Measurements from ENCODE around the gene SRGAP1. TPM values are rescaled to one million over a fixed set of nuclear protein-coding genes. Genes with fewer than 3 reads are reported as not detected.
"Not testable (repeated sequence)": the region's sequence is repeated elsewhere in the genome, so short reads cannot be mapped to it uniquely, and the experiment has no call there.

The SRGAP1 gene
- total RNA-seq, 1 experiment from 2014 or later, result 0.97 TPM

GRCh38 chr12:64137117-64137516, 292.6 kb downstream of the SRGAP1 start:
- no peak for DNase-seq
- H3K27me3 ChIP-seq (ENCODE audit: control insufficient read depth, insufficient read depth, low read length), result no peaks in the 10 kb centered on the region
- H3K36me3 ChIP-seq (replicated peaks; ENCODE audit: control insufficient read depth, insufficient read depth, low read length), result no peaks in the 10 kb centered on the region; the same call in 1 of the 2 replicates
- H3K4me3 ChIP-seq (ENCODE audit: insufficient read depth, low read depth, low read length), result no peak overlapping the region

DNA sequence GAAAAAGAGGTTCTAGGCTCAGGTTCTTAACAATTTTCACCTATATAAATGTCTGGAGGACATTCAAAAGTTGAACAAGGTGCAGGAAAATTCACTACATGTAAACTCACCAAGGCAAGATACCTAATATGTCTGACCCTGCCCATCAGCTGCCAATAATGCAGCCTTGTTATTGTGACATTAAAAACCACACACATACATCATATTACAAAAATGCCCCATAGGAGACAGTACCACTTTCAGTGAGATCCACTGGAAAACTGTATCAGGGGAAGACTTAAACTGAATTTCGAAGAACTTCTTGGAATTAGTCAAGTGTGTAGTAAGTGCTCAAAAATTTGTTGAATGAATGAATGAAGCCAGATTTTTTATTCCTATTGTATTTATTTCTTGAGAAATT, 294.5 kb downstream of the SRGAP1 start:
- Histone ChIP-seq H3K27me3 (ENCODE audit: control insufficient read depth, insufficient read depth, low read length) (no peaks in the 10 kb centered on the region), H3K36me3 (replicated peaks; ENCODE audit: control insufficient read depth, insufficient read depth, low read length) (peaks cover 3% of the 10 kb centered on the region), H3K4me3 (ENCODE audit: insufficient read depth, low read depth, low read length) (no peak overlapping the region)
- no peak for DNase-seq

DNA sequence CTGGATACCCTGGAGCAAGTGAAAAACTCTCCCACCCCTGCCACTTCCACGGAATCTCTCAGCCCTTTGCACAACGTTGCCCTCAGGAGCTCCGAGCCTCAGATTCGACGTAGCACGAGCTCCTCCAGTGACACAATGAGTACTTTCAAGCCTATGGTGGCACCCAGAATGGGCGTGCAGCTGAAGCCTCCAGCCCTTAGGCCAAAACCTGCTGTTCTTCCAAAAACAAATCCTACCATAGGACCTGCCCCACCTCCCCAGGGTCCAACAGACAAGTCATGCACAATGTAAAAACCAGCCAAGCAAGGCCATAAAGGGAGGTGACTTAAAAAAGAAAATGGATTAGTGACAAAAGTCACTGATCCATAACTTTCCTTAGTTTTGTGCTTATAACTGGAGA, 297.9 kb downstream of the SRGAP1 start:
- H3K36me3 ChIP-seq (replicated peaks; ENCODE audit: control insufficient read depth, insufficient read depth, low read length), result peaks cover 3% of the 10 kb centered on the region; the same call in 1 of the 2 replicates
- H3K4me3 ChIP-seq (ENCODE audit: insufficient read depth, low read depth, low read length), result no peak overlapping the region
- no peak for DNase-seq
- H3K27me3 ChIP-seq (ENCODE audit: control insufficient read depth, insufficient read depth, low read length), result no peaks in the 10 kb centered on the region

- Histone ChIP-seq H3K4me3 (ENCODE audit: insufficient read depth, low read depth, low read length) (no peak overlapping the region), H3K27me3 (ENCODE audit: control insufficient read depth, insufficient read depth, low read length) (no peaks in the 10 kb centered on the region), H3K36me3 (replicated peaks; ENCODE audit: control insufficient read depth, insufficient read depth, low read length) (peaks cover 3% of the 10 kb centered on the region; the same call in 1 of the 2 replicates)
- no peak for DNase-seq
Observed at GRCh38 chr12:64142784-64143183, 298.3 kb downstream of the SRGAP1 start.

GRCh38 chr12:64145226-64145625, 300.7 kb downstream of the SRGAP1 start:
- peaks cover 3% of the 10 kb centered on the region; the same call in 1 of the 2 replicates for H3K36me3 ChIP-seq (replicated peaks; ENCODE audit: control insufficient read depth, insufficient read depth, low read length)
- DNase-seq, result peak; percentile 12
- H3K4me3 ChIP-seq (ENCODE audit: insufficient read depth, low read depth, low read length), result no peak overlapping the region
- no peaks in the 10 kb centered on the region for H3K27me3 ChIP-seq (ENCODE audit: control insufficient read depth, insufficient read depth, low read length)

GRCh38 chr12:64147011-64147631, 302.6 kb downstream of the SRGAP1 start:
- no peaks in the 10 kb centered on the region for H3K27me3 ChIP-seq (ENCODE audit: control insufficient read depth, insufficient read depth, low read length)
- no peak overlapping the region for H3K4me3 ChIP-seq (ENCODE audit: insufficient read depth, low read depth, low read length)
- no peak for DNase-seq
- H3K36me3 ChIP-seq (replicated peaks; ENCODE audit: control insufficient read depth, insufficient read depth, low read length), result peaks cover 3% of the 10 kb centered on the region; the same call in 1 of the 2 replicates

GRCh38 chr12:64147875-64148274, 303.4 kb downstream of the SRGAP1 start:
- DNase-seq, result no peak
- peaks cover 2% of the 10 kb centered on the region; the same call in 1 of the 2 replicates for H3K36me3 ChIP-seq (replicated peaks; ENCODE audit: control insufficient read depth, insufficient read depth, low read length)
- no peak overlapping the region for H3K4me3 ChIP-seq (ENCODE audit: insufficient read depth, low read depth, low read length)
- H3K27me3 ChIP-seq (ENCODE audit: control insufficient read depth, insufficient read depth, low read length), result no peaks in the 10 kb centered on the region

GRCh38 chr12:64154677-64155076, 310.2 kb downstream of the SRGAP1 start:
- Histone ChIP-seq H3K4me3 (ENCODE audit: insufficient read depth, low read depth, low read length) (no peak overlapping the region), H3K36me3 (replicated peaks; ENCODE audit: control insufficient read depth, insufficient read depth, low read length) (no peaks in the 10 kb centered on the region)
- DNase-seq, result no peak

DNA sequence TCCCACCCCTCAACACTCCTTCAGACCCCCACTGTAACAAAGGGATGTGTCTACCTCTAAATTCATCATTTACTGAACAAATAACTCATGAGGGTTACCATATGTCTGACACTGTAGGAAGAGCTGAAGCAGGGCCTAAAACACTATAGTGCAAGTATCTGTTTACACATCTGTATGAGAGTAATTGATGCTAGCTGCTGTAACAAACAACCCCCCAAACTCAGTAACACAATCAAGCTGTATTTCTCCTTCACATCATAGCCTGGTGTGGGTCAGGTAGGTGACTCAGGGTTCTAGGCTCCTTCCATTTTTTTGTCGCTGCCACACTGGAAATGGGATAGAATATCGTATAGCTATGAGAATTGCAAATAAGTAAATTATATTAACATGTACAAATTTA, 312.6 kb downstream of the SRGAP1 start:
- H3K27me3 ChIP-seq (ENCODE audit: control insufficient read depth, insufficient read depth, low read length), result no peaks in the 10 kb centered on the region
- no peak overlapping the region for H3K4me3 ChIP-seq (ENCODE audit: insufficient read depth, low read depth, low read length)
- no peaks in the 10 kb centered on the region for H3K36me3 ChIP-seq (replicated peaks; ENCODE audit: control insufficient read depth, insufficient read depth, low read length)
- DNase-seq, result no peak

More at GRCh38 chr12:64154677-64155076, 310.2 kb downstream of the SRGAP1 start:
- no peaks in the 10 kb centered on the region for H3K27me3 ChIP-seq (ENCODE audit: control insufficient read depth, insufficient read depth, low read length)

DNA sequence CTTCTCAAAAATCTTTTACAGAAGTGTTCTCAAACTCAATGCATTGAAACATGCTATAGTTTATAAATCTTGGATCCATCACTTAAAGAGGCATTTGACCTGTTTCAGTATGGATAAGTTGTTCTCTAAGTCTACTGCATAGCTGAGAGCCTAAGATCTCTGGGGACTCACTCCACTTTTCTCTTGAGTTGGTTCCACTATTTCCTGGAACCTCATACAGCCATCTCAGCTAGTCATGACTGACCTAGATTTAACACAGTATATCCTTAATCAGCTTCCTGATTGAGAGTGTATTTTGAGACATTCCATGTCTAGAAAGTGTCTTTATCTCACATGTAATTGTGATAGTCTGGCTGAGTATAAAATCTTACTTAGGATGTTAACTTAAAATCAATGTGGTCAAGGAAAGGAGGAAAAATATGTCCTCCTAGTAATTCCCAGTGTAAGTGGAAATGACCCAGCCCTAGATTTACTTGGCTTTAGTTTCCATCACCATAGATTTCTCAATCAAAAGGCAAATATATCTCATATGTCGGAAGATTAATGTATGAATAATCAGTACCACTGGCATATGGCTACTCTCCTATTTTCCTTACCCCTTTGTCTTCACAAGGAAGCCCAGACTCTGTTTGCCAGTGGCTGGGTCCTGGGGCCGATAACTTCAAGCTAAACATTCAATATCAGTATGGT, 315.7 kb downstream of the SRGAP1 start:
- no peak for DNase-seq
- no peaks in the 10 kb centered on the region for H3K27me3 ChIP-seq (ENCODE audit: control insufficient read depth, insufficient read depth, low read length)
- no peaks in the 10 kb centered on the region for H3K36me3 ChIP-seq (replicated peaks; ENCODE audit: control insufficient read depth, insufficient read depth, low read length)
- no peak overlapping the region for H3K4me3 ChIP-seq (ENCODE audit: insufficient read depth, low read depth, low read length)

DNA sequence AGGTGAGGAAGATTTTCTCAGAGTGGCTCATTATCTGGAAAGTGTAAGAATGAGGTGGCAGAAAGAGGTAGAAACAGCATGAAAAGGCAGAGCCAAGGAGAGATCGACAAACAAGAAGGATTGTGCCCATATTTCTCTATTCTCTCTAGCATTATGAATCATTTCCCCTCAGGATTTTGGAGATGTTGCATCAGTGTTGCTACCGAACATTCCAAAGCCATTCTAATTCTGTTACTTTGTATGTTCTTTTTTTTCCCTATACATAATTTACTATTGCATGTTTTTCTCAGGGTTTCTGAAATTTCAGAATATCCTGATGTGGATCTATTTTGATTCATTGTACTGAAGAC, 316.2 kb downstream of the SRGAP1 start:
- Histone ChIP-seq H3K36me3 (replicated peaks; ENCODE audit: control insufficient read depth, insufficient read depth, low read length) (no peaks in the 10 kb centered on the region), H3K27me3 (ENCODE audit: control insufficient read depth, insufficient read depth, low read length) (no peaks in the 10 kb centered on the region), H3K4me3 (ENCODE audit: insufficient read depth, low read depth, low read length) (no peak overlapping the region)
- DNase-seq, result no peak

GRCh38 chr12:64166606-64167005, 322.1 kb downstream of the SRGAP1 start:
- not testable (repeated sequence) for H3K27me3 ChIP-seq (ENCODE audit: control insufficient read depth, insufficient read depth, low read length); H3K36me3 ChIP-seq (replicated peaks; ENCODE audit: control insufficient read depth, insufficient read depth, low read length); DNase-seq; H3K4me3 ChIP-seq (ENCODE audit: insufficient read depth, low read depth, low read length)

- H3K4me3 ChIP-seq (ENCODE audit: insufficient read depth, low read depth, low read length); H3K36me3 ChIP-seq (replicated peaks; ENCODE audit: control insufficient read depth, insufficient read depth, low read length); DNase-seq; H3K27me3 ChIP-seq (ENCODE audit: control insufficient read depth, insufficient read depth, low read length): not testable (repeated sequence)
Observed at GRCh38 chr12:64167041-64167440, 322.5 kb downstream of the SRGAP1 start.

GRCh38 chr12:64170024-64170423, 325.5 kb downstream of the SRGAP1 start:
- H3K27me3 ChIP-seq (ENCODE audit: control insufficient read depth, insufficient read depth, low read length), result no peaks in the 10 kb centered on the region
- no peak for DNase-seq
- H3K36me3 ChIP-seq (replicated peaks; ENCODE audit: control insufficient read depth, insufficient read depth, low read length), result no peaks in the 10 kb centered on the region
- H3K4me3 ChIP-seq (ENCODE audit: insufficient read depth, low read depth, low read length), result no peak overlapping the region

DNA sequence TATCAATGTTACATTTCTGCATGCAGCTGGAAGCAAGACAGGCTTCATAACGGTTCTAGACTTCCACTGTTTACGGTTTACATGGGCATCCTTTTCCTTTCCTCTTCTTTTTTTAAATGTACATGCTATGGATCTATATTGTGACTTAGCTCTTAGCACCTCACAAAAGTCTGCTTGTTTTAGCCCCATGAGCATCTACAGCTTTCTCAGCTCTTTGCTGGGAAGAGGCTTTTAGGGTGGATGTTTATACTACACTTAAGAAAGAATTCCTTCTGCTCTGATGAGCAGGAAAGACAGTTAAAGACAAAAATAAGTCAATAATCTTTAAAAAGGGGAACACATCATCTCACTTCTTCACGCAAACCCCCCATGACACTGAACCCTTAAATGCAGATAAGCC, 326.2 kb downstream of the SRGAP1 start:
- no peak for DNase-seq
- Histone ChIP-seq H3K4me3 (ENCODE audit: insufficient read depth, low read depth, low read length) (no peak overlapping the region), H3K27me3 (ENCODE audit: control insufficient read depth, insufficient read depth, low read length) (no peaks in the 10 kb centered on the region), H3K36me3 (replicated peaks; ENCODE audit: control insufficient read depth, insufficient read depth, low read length) (no peaks in the 10 kb centered on the region)

Measured in H7 (cell line).